HepG2 (cell line): Measurements from ENCODE around the gene NGEF. TPM values are rescaled to one million over a fixed set of nuclear protein-coding genes. Genes with fewer than 3 reads are reported as not detected.
A peak's percentile ranks its signal among the peaks of the same experiment; 100 is the strongest.

Experiments used
- ELF3 ChIP-seq: IDR thresholded peaks from 2 replicates; pipeline ENCODE4 v1.6.1; 2016; ENCODE audit warnings: missing genetic modification reagents, missing compliant biosample characterization
- FOXC1 ChIP-seq: sonication (generic); formaldehyde crosslinking; IDR thresholded peaks from 2 replicates; pipeline ENCODE4 v1.8.0; 2022; ENCODE audit warnings: mild to moderate bottlenecking, missing genetic modification reagents, borderline replicate concordance
- HNRNPLL ChIP-seq: fragments of 200-400 bp; formaldehyde crosslinking; IDR thresholded peaks from 2 replicates; pipeline ENCODE4 v1.6.1; 2017; ENCODE audit warnings: mild to moderate bottlenecking, low read depth, low read length; ENCODE audit not compliant: poor library complexity, severe bottlenecking
- IKZF4 ChIP-seq: sonication (generic); formaldehyde crosslinking; IDR thresholded peaks from 2 replicates; pipeline ENCODE4 v1.5.1; 2020; ENCODE audit warnings: borderline replicate concordance, mild to moderate bottlenecking, low read depth, missing genetic modification reagents; ENCODE audit errors: not compliant biosample characterization
- JARID2 ChIP-seq: sonication (generic); formaldehyde crosslinking; IDR thresholded peaks from 2 replicates; pipeline ENCODE4 v1.8.1; 2023; ENCODE audit warnings: missing genetic modification reagents, inconsistent platforms; ENCODE audit not compliant: insufficient replicate concordance
- MAFK ChIP-seq, 2 experiments: IDR thresholded peaks in 1 of 2; conservative IDR thresholded peaks in 1 of 2; 2 replicates each; pipeline ENCODE4 v1.6.1; 2011; ENCODE audit warnings: improper control_type of control experiment in 2 of 2, low read length in 2 of 2
- NFYB ChIP-seq: sonication (generic); formaldehyde crosslinking; IDR thresholded peaks from 2 replicates; pipeline ENCODE4 v1.4.0; 2020; ENCODE audit warnings: missing genetic modification reagents
- PHB2 ChIP-seq: fragments of 450-650 bp; IDR thresholded peaks from 2 replicates; pipeline ENCODE4 v1.6.1; 2018; ENCODE audit not compliant: partially characterized antibody
- POLR2G ChIP-seq: fragments of 200-400 bp; formaldehyde crosslinking; IDR thresholded peaks from 2 replicates; pipeline ENCODE4 v1.6.1; 2018; ENCODE audit warnings: mild to moderate bottlenecking, low read depth, low read length, moderate library complexity
- SRSF9 ChIP-seq: fragments of 200-400 bp; formaldehyde crosslinking; IDR thresholded peaks from 2 replicates; pipeline ENCODE4 v1.6.1; 2018; ENCODE audit warnings: borderline replicate concordance, mild to moderate bottlenecking, low read depth, low read length; ENCODE audit not compliant: insufficient read depth, poor library complexity, severe bottlenecking
- SYNCRIP ChIP-seq: fragments of 200-400 bp; formaldehyde crosslinking; IDR thresholded peaks from 2 replicates; pipeline ENCODE4 v1.6.1; 2018; ENCODE audit warnings: mild to moderate bottlenecking, low read depth, low read length; ENCODE audit not compliant: insufficient read depth
- TCF7 ChIP-seq: sonication (generic); IDR thresholded peaks from 2 replicates; pipeline ENCODE4 v1.6.1; 2016; ENCODE audit warnings: antibody characterized with exemption, low read depth
- ZNF256 ChIP-seq: sonication (generic); formaldehyde crosslinking; conservative IDR thresholded peaks from 2 replicates; pipeline ENCODE4 v1.4.0; 2020; ENCODE audit warnings: missing genetic modification reagents
- ZNF292 ChIP-seq: sonication (generic); formaldehyde crosslinking; IDR thresholded peaks from 2 replicates; pipeline ENCODE4 v1.8.1; 2022; ENCODE audit warnings: mild to moderate bottlenecking, low read depth, missing genetic modification reagents, borderline replicate concordance
- ZNF331 ChIP-seq: sonication (generic); formaldehyde crosslinking; IDR thresholded peaks from 2 replicates; pipeline ENCODE4 v1.4.0; 2020; ENCODE audit warnings: missing genetic modification reagents
- ZNF543 ChIP-seq: sonication (generic); formaldehyde crosslinking; IDR thresholded peaks from 2 replicates; pipeline ENCODE4 v1.4.0; 2020; ENCODE audit warnings: mild to moderate bottlenecking, missing genetic modification reagents
- polyA plus RNA-seq, 8 experiments: library from polyadenylated mRNA; depleted of rRNA in 3 of 8; stranded (reverse) in 7 of 8; unstranded in 1 of 8; fragments of >200 nt; fragmentation: Illumina TruSeq in 4 of 8; extraction: Trizol in 4 of 8; gene quantifications; 2 replicates each; pipeline versions ENCODE4 v1.2.1 to v1.2.3, GENCODE V29; 2011 to 2016; ENCODE audit warnings: low read depth in 4 of 8, missing spikeins in 1 of 8, mixed read lengths in 1 of 8; ENCODE audit not compliant: insufficient read depth in 1 of 8
- total RNA-seq, 5 experiments: library from RNA; depleted of rRNA; stranded (reverse); fragments of >200 nt; fragmentation: Illumina TruSeq; extraction: Trizol; gene quantifications; 2 replicates each; pipeline ENCODE4 v1.2.3, GENCODE V29; 2016; ENCODE audit warnings: low read depth in 1 of 5
- TF ChIP-seq, protein P1 (sequence below): sonication (generic); formaldehyde crosslinking; IDR thresholded peaks from 2 replicates; pipeline ENCODE4 v1.4.0; 2020; ENCODE audit warnings: low read depth, missing genetic modification reagents
- TF ChIP-seq, protein P2 (sequence below): sonication (generic); formaldehyde crosslinking; IDR thresholded peaks from 2 replicates; pipeline ENCODE4 v1.4.0; 2020; ENCODE audit warnings: missing genetic modification reagents, borderline replicate concordance
- TF ChIP-seq, protein P3 (sequence below): sonication (generic); formaldehyde crosslinking; IDR thresholded peaks from 2 replicates; pipeline ENCODE4 v1.4.0; 2020; ENCODE audit warnings: missing genetic modification reagents

NGEF gene
- total and polyA plus RNA-seq, 2 of the 13 experiments (the other 11 are each of a cell fraction or from before 2014, with no cell fraction given): 14.4 to 36.9 TPM

DNA sequence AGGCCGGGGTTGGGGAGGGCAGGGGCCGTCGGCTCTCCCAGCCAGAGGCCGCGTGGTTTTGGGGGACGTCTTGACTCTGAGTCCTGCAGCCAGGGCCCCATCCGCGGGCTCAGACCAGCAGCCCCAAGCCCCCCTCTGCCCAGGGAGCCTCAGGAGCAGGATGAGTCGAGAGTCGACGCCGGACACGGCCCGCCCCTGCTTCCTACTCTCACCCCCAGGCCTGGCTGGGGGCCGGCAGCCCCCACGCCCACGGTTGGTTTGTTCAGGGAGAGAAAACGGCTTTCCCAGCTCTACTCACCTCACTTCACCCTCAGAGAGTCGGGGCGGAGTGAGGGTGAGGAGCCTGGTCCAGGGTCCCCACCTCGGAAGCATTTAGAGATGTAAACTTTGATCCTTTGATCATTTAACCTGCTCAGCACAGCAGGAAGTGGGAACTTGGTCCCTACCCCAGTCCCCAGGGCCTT lies 136.0 kb downstream of the NGEF start (continued):
- TF ChIP-seq ZNF292 (CRISPR knock-in tag) (no peak), POLR2G (peak; percentile 83), TCF7 (no peak), ZNF331 (CRISPR knock-in tag) (no peak), MAFK (conservative IDR thresholded peaks at IDR 0.05 in 1 of 2, IDR thresholded peaks at IDR 0.05 in 1 of 2; ENCODE audit: low read length in 2 of 2) (no peak), PHB2 (no peak), ZNF256 (CRISPR knock-in tag) (0 out of 2 replicates have a peak, but pooled peaks have one; percentile 33), ZNF543 (CRISPR knock-in tag) (no peak; the same call in 1 of the 2 replicates), ELF3 (CRISPR knock-in tag) (peak; percentile 53; the same call in 1 of the 2 replicates), SYNCRIP (no peak), IKZF4 (peak; percentile 71), FOXC1 (CRISPR knock-in tag) (peak; percentile 21; the same call in 1 of the 2 replicates), JARID2 (no peak), HNRNPLL (no peak), SRSF9 (no peak), NFYB (CRISPR knock-in tag) (no peak)
- TF ChIP-seq, protein P1, sequence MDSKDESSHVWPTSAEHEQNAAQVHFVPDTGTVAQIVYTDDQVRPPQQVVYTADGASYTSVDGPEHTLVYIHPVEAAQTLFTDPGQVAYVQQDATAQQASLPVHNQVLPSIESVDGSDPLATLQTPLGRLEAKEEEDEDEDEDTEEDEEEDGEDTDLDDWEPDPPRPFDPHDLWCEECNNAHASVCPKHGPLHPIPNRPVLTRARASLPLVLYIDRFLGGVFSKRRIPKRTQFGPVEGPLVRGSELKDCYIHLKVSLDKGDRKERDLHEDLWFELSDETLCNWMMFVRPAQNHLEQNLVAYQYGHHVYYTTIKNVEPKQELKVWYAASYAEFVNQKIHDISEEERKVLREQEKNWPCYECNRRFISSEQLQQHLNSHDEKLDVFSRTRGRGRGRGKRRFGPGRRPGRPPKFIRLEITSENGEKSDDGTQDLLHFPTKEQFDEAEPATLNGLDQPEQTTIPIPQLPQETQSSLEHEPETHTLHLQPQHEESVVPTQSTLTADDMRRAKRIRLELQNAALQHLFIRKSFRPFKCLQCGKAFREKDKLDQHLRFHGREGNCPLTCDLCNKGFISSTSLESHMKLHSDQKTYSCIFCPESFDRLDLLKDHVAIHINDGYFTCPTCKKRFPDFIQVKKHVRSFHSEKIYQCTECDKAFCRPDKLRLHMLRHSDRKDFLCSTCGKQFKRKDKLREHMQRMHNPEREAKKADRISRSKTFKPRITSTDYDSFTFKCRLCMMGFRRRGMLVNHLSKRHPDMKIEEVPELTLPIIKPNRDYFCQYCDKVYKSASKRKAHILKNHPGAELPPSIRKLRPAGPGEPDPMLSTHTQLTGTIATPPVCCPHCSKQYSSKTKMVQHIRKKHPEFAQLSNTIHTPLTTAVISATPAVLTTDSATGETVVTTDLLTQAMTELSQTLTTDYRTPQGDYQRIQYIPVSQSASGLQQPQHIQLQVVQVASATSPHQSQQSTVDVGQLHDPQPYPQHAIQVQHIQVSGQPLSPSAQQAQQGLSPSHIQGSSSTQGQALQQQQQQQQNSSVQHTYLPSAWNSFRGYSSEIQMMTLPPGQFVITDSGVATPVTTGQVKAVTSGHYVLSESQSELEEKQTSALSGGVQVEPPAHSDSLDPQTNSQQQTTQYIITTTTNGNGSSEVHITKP (CRISPR knock-in tag): no peak
- TF ChIP-seq, protein P2, sequence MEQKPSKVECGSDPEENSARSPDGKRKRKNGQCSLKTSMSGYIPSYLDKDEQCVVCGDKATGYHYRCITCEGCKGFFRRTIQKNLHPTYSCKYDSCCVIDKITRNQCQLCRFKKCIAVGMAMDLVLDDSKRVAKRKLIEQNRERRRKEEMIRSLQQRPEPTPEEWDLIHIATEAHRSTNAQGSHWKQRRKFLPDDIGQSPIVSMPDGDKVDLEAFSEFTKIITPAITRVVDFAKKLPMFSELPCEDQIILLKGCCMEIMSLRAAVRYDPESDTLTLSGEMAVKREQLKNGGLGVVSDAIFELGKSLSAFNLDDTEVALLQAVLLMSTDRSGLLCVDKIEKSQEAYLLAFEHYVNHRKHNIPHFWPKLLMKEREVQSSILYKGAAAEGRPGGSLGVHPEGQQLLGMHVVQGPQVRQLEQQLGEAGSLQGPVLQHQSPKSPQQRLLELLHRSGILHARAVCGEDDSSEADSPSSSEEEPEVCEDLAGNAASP (CRISPR knock-in tag): peak; percentile 80
- TF ChIP-seq, protein P3, sequence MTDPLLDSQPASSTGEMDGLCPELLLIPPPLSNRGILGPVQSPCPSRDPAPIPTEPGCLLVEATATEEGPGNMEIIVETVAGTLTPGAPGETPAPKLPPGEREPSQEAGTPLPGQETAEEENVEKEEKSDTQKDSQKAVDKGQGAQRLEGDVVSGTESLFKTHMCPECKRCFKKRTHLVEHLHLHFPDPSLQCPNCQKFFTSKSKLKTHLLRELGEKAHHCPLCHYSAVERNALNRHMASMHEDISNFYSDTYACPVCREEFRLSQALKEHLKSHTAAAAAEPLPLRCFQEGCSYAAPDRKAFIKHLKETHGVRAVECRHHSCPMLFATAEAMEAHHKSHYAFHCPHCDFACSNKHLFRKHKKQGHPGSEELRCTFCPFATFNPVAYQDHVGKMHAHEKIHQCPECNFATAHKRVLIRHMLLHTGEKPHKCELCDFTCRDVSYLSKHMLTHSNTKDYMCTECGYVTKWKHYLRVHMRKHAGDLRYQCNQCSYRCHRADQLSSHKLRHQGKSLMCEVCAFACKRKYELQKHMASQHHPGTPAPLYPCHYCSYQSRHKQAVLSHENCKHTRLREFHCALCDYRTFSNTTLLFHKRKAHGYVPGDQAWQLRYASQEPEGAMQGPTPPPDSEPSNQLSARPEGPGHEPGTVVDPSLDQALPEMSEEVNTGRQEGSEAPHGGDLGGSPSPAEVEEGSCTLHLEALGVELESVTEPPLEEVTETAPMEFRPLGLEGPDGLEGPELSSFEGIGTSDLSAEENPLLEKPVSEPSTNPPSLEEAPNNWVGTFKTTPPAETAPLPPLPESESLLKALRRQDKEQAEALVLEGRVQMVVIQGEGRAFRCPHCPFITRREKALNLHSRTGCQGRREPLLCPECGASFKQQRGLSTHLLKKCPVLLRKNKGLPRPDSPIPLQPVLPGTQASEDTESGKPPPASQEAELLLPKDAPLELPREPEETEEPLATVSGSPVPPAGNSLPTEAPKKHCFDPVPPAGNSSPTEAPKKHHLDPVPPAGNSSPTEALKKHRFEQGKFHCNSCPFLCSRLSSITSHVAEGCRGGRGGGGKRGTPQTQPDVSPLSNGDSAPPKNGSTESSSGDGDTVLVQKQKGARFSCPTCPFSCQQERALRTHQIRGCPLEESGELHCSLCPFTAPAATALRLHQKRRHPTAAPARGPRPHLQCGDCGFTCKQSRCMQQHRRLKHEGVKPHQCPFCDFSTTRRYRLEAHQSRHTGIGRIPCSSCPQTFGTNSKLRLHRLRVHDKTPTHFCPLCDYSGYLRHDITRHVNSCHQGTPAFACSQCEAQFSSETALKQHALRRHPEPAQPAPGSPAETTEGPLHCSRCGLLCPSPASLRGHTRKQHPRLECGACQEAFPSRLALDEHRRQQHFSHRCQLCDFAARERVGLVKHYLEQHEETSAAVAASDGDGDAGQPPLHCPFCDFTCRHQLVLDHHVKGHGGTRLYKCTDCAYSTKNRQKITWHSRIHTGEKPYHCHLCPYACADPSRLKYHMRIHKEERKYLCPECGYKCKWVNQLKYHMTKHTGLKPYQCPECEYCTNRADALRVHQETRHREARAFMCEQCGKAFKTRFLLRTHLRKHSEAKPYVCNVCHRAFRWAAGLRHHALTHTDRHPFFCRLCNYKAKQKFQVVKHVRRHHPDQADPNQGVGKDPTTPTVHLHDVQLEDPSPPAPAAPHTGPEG (CRISPR knock-in tag): no peak
